Ammon's horn (tissue), 1 donor: Measurements from ENCODE around the gene GSTM1.
A peak's percentile ranks its signal among the peaks of the same experiment; 100 is the strongest.

Source experiments
- DNase-seq: peaks from one replicate; pipeline ENCODE4 v3.0.0-alpha.2; 2016; ENCODE audit warnings: low spot score

GSTM1 gene

DNA sequence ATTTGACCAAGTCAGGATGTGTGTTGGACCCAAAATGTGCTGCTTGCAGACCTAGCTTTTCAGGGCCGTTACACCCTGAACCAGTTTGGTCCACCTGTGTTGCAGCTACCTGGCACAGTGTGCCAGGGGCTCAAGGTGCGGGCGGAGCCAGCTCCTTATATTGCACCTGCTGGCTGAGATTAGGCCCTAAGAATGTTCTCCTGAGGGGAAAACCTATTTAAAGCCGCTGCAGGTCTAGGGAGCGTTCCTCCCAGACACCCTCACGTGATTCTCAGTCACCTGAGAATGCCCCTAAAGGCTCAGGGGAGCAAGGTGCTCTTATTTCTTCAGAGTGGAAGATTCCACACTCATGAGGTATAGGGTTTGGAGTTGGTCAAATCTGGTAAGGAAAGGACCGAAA is 41.3 kb downstream of the GSTM1 start:
- no peak for DNase-seq

DNA sequence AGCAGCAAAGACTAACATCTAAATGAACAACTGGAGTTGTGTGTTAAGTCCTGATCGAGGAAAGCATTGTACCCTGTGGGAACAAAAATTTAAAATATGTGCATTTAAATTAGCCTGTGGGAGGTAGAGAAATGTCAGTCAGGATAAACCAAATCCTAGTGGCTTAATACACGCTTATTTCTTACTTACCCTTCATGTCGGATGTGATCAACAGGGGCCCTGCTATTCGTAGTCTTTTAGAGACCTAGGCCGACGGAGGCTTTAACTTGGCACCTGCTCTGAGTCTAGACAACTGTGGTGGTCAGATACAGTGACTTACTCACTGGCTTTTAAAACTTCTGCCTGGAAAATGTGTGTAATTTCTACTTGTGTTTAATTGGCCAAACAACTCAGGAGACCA is 43.0 kb downstream of the GSTM1 start:
- DNase-seq = no peak

DNA sequence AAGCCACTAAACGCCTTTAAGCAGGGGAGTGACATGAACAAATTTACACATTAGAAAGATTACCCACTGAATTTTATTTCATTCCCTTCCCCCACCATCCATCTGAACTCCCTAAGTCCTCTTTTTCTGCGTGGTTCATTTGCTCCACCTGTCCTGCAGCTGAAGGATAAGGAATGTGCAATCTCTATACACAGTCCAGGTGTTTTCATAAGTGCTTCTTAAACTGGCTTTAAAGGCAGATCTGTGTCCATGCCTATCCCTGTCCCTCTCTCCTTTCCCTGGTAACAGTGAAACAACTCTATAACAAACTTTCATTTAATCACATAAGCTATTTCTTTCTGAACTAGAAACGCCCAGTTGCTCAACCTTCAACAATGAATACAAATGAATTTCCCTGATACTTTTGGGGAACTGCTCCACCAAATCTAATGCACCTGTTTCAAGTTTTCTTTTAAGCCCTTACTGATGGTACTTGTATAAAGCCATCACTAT is 44.8 kb downstream of the GSTM1 start:
- DNase-seq = no peak

DNA sequence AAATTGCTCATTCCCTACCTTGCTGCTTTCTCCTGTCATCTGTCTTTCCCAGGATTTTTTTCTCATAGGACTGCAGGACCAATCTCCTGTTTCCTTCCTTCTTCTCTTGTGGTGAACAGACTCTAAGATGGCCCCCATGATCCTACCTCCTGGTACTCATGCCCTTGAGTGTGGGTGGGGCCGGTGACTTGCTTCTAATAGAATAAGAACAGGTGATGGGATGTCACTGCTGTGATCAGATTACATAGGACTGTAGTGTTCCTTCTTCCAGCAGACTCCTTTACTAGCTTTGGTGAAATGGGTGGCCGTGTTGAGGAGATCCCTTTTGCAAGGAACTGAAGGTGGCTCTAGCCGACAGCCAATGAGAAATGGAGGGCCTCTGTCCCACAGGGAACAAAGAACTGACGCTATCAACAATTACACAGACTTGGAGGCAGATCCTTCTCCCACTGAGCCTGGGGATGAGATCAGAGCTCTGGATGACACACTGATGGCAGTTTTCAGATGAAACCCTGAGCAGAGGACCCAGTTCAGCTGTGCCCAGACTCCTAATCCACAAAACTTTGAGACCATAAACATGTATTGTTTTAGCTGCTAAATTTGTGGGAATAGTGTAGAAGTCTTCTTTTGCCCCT is 45.7 kb downstream of the GSTM1 start:
- DNase-seq = no peak

- DNase-seq = peak; percentile 86
These were observed 52.4 kb downstream of the GSTM1 start for GRCh38 chr1:109739738-109740614.

- no peak for DNase-seq
These were observed 53.2 kb downstream of the GSTM1 start, which contains the start of gene GSTM3 for GRCh38 chr1:109740615-109741373. TSS of gene GSTM3 (minus strand) at chr1:109741038. CDS start at chr1:109740287, 751 bp downstream.
